ENCODE measurements around the gene FNDC1.

The FNDC1 gene

DNA sequence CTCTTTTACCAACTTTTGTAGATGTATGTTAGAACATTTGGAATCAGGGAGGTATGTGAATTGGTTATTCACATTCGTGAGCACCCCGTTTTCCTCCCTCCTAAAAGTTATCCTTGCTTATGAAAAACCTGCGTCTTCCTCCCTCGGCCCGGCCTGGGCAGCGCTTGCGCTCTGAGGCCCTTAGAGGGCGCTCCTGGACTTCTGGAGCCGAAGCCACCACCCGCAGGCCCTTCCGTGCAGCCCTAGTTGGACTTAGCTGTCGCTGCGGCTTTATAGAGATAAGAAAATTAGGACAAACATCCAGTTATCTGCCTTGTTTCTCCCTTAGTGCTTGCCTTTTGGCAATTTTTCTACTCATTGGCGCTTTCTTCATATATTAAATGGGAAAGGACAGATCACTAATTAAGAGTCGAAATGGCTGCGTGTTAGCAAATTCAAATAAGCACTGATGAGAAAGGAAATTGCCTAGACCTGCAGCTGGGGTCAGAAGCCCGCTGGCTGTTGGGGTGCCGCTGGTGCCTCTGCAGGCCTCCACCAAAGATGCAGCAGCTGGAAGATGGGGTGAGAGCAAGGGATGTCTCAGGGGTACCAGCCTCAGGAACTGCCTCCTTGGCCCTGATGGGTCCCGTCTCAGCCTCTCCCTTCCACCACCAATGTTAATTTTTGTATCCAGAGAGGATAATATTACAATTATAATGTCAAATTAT lies 5.2 kb downstream of the FNDC1 start:
- H3K27ac ChIP-seq (ENCODE audit: low read depth in 2 of 2, low read length in 2 of 2) = no peak overlapping the region
- peaks cover 0 to 5% of the 10 kb centered on the region in 2 donors for H3K4me1 ChIP-seq (ENCODE audit: control insufficient read depth in 2 of 2, insufficient read depth in 2 of 2, low read length in 2 of 2)
- H3K9me3 ChIP-seq (ENCODE audit: control insufficient read depth in 2 of 2, low read length in 2 of 2) = no peaks in the 10 kb centered on the region
- peaks cover 18 to 41% of the 10 kb centered on the region in 2 donors for H3K27me3 ChIP-seq (ENCODE audit: control insufficient read depth in 2 of 2, insufficient read depth in 2 of 2, low read length in 2 of 2)
- H3K36me3 ChIP-seq (ENCODE audit: control insufficient read depth in 2 of 2, insufficient read depth in 2 of 2, low read length in 2 of 2) = no peaks in the 10 kb centered on the region
- no peak overlapping the region for H3K9ac ChIP-seq (ENCODE audit: low read depth in 1 of 2, low read length in 2 of 2)
- no peak overlapping the region for H3K4me3 ChIP-seq (ENCODE audit: low read length in 2 of 2)

DNA sequence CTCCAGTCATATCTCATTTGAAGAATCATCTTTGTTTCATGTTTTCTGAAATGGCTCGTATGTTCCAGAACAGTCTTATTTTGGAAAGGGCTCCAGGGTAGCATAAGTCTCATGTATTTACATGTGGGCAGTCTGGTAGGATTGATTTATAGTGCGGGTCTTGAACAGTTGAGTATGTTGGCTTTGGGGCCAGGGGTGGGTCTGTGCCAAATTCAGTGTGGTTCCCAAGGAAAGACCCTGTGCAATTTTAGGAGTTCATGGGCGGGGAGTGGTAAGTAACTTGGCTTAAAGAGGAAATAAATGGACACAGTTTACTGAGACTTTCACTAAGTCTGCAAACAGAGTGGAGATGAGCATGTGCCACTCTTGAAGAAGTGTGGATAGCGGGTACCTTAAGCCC lies 7.7 kb downstream of the FNDC1 start:
- Histone ChIP-seq H3K27me3 (ENCODE audit: control insufficient read depth in 2 of 2, insufficient read depth in 2 of 2, low read length in 2 of 2) (peaks cover 5 to 21% of the 10 kb centered on the region in 2 donors), H3K36me3 (ENCODE audit: control insufficient read depth in 2 of 2, insufficient read depth in 2 of 2, low read length in 2 of 2) (no peaks in the 10 kb centered on the region), H3K27ac (ENCODE audit: low read depth in 2 of 2, low read length in 2 of 2) (no peak overlapping the region), H3K9ac (ENCODE audit: low read depth in 1 of 2, low read length in 2 of 2) (no peak overlapping the region), H3K4me3 (ENCODE audit: low read length in 2 of 2) (no peak overlapping the region), H3K9me3 (ENCODE audit: control insufficient read depth in 2 of 2, low read length in 2 of 2) (no peaks in the 10 kb centered on the region), H3K4me1 (ENCODE audit: control insufficient read depth in 2 of 2, insufficient read depth in 2 of 2, low read length in 2 of 2) (no peaks in the 10 kb centered on the region)

DNA sequence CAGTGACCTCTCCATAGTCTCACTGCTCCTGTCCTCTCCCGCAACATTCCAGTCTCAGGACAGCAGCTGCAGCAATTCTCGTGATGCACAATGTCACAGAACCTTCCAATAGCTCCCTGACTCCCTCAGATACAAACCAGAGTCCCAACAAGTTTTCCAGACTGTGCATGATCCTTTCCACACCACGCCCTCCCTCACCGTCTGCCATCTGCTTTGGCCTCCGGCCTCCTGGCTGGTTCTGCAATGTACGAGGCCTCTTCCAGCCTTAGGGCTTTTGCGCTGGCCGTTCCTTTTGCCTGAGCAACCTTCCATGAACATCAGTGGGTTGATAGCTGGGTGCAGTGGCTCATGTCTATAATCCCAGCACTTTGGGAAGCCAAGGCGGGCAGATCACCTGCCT lies 9.6 kb downstream of the FNDC1 start:
- no peaks in the 10 kb centered on the region for H3K36me3 ChIP-seq (ENCODE audit: control insufficient read depth in 2 of 2, insufficient read depth in 2 of 2, low read length in 2 of 2)

DNA sequence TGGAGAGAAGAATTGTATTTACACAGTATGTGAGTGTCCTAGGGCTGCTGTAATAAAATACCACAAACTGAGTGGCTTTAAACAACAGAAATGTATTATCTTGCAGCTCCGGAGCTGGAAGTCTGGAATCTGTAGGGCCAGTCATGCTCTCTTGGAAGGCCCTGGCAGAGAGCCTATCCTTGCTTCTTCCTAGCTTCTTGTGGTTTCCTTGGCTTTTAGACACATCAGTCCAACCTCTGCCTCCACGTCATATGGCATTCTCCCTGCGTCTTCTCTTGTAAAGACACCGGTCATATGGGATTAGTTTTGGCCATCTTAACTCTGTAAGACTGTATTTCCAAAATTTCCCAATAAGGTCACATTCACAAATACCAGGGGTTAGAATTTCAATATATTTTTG lies 10.8 kb downstream of the FNDC1 start:
- Histone ChIP-seq H3K27me3 (ENCODE audit: control insufficient read depth in 2 of 2, insufficient read depth in 2 of 2, low read length in 2 of 2) (peaks cover 0 to 2% of the 10 kb centered on the region in 2 donors), H3K4me3 (ENCODE audit: low read length in 2 of 2) (no peak overlapping the region), H3K36me3 (ENCODE audit: control insufficient read depth in 2 of 2, insufficient read depth in 2 of 2, low read length in 2 of 2) (no peaks in the 10 kb centered on the region), H3K27ac (ENCODE audit: low read depth in 2 of 2, low read length in 2 of 2) (no peak overlapping the region), H3K9me3 (ENCODE audit: control insufficient read depth in 2 of 2, low read length in 2 of 2) (no peaks in the 10 kb centered on the region), H3K9ac (ENCODE audit: low read depth in 1 of 2, low read length in 2 of 2) (no peak overlapping the region), H3K4me1 (ENCODE audit: control insufficient read depth in 2 of 2, insufficient read depth in 2 of 2, low read length in 2 of 2) (no peaks in the 10 kb centered on the region)

More for the DNA sequence above, 9.6 kb downstream of the FNDC1 start:
- Histone ChIP-seq H3K9me3 (ENCODE audit: control insufficient read depth in 2 of 2, low read length in 2 of 2) (no peaks in the 10 kb centered on the region), H3K4me3 (ENCODE audit: low read length in 2 of 2) (no peak overlapping the region), H3K27ac (ENCODE audit: low read depth in 2 of 2, low read length in 2 of 2) (no peak overlapping the region), H3K9ac (ENCODE audit: low read depth in 1 of 2, low read length in 2 of 2) (no peak overlapping the region), H3K4me1 (ENCODE audit: control insufficient read depth in 2 of 2, insufficient read depth in 2 of 2, low read length in 2 of 2) (no peaks in the 10 kb centered on the region), H3K27me3 (ENCODE audit: control insufficient read depth in 2 of 2, insufficient read depth in 2 of 2, low read length in 2 of 2) (peaks cover 0 to 10% of the 10 kb centered on the region in 2 donors)

DNA sequence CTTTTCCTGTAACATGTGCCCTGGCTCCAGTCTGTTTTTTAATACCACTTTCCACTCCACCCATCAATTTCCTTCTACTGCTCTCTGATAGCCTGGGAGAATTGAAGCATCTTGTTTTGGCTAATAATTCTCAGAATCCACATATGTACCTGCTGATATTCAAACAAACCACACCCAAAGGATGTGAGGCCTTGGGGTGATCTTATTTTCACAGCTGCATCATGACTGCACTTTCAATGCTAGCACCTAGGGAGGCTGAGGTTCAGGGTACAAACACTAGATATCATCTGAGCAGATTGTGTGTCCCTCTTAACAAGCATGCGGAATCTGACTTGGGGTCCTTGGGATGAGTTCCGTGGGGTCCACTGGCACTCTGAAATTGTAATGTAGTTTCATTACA lies 12.7 kb downstream of the FNDC1 start:
- Histone ChIP-seq H3K27me3 (ENCODE audit: control insufficient read depth in 2 of 2, insufficient read depth in 2 of 2, low read length in 2 of 2) (no peaks in the 10 kb centered on the region), H3K27ac (ENCODE audit: low read depth in 2 of 2, low read length in 2 of 2) (no peak overlapping the region), H3K36me3 (ENCODE audit: control insufficient read depth in 2 of 2, insufficient read depth in 2 of 2, low read length in 2 of 2) (no peaks in the 10 kb centered on the region), H3K4me3 (ENCODE audit: low read length in 2 of 2) (no peak overlapping the region), H3K4me1 (ENCODE audit: control insufficient read depth in 2 of 2, insufficient read depth in 2 of 2, low read length in 2 of 2) (no peaks in the 10 kb centered on the region), H3K9me3 (ENCODE audit: control insufficient read depth in 2 of 2, low read length in 2 of 2) (peaks cover 0 to 2% of the 10 kb centered on the region in 2 donors), H3K9ac (ENCODE audit: low read depth in 1 of 2, low read length in 2 of 2) (no peak overlapping the region)

DNA sequence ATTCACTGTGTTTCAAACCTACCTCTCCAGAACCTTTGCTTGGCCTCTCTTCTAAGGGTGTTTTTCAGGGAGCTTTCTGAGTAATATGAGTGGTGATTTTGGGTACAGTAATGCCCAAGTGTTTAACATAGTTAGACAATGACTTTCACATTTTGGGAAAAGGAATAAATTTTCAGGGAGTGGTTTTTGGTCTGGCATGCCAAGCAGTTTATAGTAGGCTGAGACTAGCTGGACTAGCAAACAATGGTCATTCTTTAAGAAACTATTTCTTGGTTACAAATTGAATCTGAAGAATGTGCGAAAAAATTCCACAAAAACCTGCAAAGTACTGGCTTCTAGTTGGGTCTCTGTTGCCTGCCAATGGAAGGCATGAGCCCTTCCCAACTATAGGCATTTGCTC lies 15.4 kb downstream of the FNDC1 start:
- Histone ChIP-seq H3K27me3 (ENCODE audit: control insufficient read depth in 2 of 2, insufficient read depth in 2 of 2, low read length in 2 of 2) (no peaks in the 10 kb centered on the region), H3K9me3 (ENCODE audit: control insufficient read depth in 2 of 2, low read length in 2 of 2) (peaks cover 0 to 2% of the 10 kb centered on the region in 2 donors), H3K27ac (ENCODE audit: low read depth in 2 of 2, low read length in 2 of 2) (no peak overlapping the region), H3K4me3 (ENCODE audit: low read length in 2 of 2) (no peak overlapping the region), H3K36me3 (ENCODE audit: control insufficient read depth in 2 of 2, insufficient read depth in 2 of 2, low read length in 2 of 2) (no peaks in the 10 kb centered on the region), H3K9ac (ENCODE audit: low read depth in 1 of 2, low read length in 2 of 2) (no peak overlapping the region), H3K4me1 (ENCODE audit: control insufficient read depth in 2 of 2, insufficient read depth in 2 of 2, low read length in 2 of 2) (no peaks in the 10 kb centered on the region)

DNA sequence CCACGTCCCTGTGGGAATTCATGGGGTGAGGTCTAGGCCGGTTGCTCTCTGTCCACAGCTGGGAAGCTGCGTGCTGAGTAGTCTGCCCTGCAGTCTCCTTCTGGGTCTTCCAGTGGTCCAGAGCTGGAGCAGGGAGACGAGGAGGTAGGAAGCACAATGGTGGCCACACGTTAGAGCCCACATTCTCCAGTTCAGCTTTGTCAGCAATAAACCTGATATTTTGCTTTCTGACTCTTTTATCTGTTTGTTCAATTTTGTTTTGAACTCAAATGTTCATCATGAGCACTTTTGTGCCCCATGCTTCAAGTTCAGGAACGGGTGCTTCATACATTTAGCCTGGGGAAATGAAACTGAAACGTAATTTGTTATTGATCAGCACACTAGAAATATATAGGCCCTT lies 21.3 kb downstream of the FNDC1 start:
- Histone ChIP-seq H3K27ac (ENCODE audit: low read depth in 2 of 2, low read length in 2 of 2) (no peak overlapping the region), H3K9me3 (ENCODE audit: control insufficient read depth in 2 of 2, low read length in 2 of 2) (peaks cover 0 to 2% of the 10 kb centered on the region in 2 donors), H3K4me1 (ENCODE audit: control insufficient read depth in 2 of 2, insufficient read depth in 2 of 2, low read length in 2 of 2) (no peaks in the 10 kb centered on the region), H3K4me3 (ENCODE audit: low read length in 2 of 2) (no peak overlapping the region), H3K27me3 (ENCODE audit: control insufficient read depth in 2 of 2, insufficient read depth in 2 of 2, low read length in 2 of 2) (no peaks in the 10 kb centered on the region), H3K9ac (ENCODE audit: low read depth in 1 of 2, low read length in 2 of 2) (no peak overlapping the region), H3K36me3 (ENCODE audit: control insufficient read depth in 2 of 2, insufficient read depth in 2 of 2, low read length in 2 of 2) (no peaks in the 10 kb centered on the region)

DNA sequence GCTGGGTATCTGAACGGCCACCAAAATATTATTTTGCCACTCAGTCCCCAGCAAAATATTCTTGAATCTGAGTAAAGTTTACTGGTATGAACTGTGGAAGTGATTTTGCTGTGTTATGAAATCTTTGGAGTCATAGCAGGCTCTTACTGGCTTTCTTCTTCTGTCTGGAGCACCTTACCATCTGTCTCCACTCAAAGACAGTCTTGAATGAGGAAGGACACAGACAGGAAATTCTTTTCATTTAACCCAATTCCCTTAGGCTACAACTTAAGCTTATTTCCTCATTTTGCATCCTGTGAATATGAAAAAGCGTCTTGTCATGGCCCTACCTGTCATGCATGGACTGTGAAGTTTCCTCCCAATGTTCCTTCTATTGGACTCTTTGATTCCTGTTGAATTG lies 24.7 kb downstream of the FNDC1 start:
- Histone ChIP-seq H3K27me3 (ENCODE audit: control insufficient read depth in 2 of 2, insufficient read depth in 2 of 2, low read length in 2 of 2) (no peaks in the 10 kb centered on the region), H3K36me3 (ENCODE audit: control insufficient read depth in 2 of 2, insufficient read depth in 2 of 2, low read length in 2 of 2) (no peaks in the 10 kb centered on the region), H3K9ac (ENCODE audit: low read depth in 1 of 2, low read length in 2 of 2) (no peak overlapping the region)

DNA sequence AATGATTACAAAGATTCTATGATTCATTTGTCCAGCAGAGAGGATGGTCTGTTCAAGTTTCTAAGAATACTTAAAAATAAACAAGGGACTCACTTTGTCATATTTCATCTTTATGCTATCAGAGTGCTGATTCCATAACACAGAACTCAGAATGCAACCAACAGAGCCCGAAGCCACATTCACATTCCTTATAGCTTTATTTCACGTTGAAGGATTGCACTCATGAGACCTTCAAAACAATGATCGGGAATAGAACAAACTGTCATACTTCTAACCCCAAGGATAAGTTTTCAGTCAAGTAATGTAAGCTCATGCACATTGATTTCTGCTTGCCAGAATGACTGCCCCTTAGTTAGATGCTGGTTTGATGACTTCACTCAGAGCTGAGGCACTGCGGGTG lies 25.2 kb downstream of the FNDC1 start:
- H3K4me3 ChIP-seq (ENCODE audit: low read length in 2 of 2) = no peak overlapping the region
- H3K27ac ChIP-seq (ENCODE audit: low read depth in 2 of 2, low read length in 2 of 2) = no peak overlapping the region
- no peaks in the 10 kb centered on the region for H3K36me3 ChIP-seq (ENCODE audit: control insufficient read depth in 2 of 2, insufficient read depth in 2 of 2, low read length in 2 of 2)
- no peak overlapping the region for H3K9ac ChIP-seq (ENCODE audit: low read depth in 1 of 2, low read length in 2 of 2)
- no peaks in the 10 kb centered on the region for H3K9me3 ChIP-seq (ENCODE audit: control insufficient read depth in 2 of 2, low read length in 2 of 2)
- H3K4me1 ChIP-seq (ENCODE audit: control insufficient read depth in 2 of 2, insufficient read depth in 2 of 2, low read length in 2 of 2) = no peaks in the 10 kb centered on the region
- H3K27me3 ChIP-seq (ENCODE audit: control insufficient read depth in 2 of 2, insufficient read depth in 2 of 2, low read length in 2 of 2) = no peaks in the 10 kb centered on the region

More for the DNA sequence above, 24.7 kb downstream of the FNDC1 start:
- no peaks in the 10 kb centered on the region for H3K4me1 ChIP-seq (ENCODE audit: control insufficient read depth in 2 of 2, insufficient read depth in 2 of 2, low read length in 2 of 2)
- no peaks in the 10 kb centered on the region for H3K9me3 ChIP-seq (ENCODE audit: control insufficient read depth in 2 of 2, low read length in 2 of 2)
- H3K27ac ChIP-seq (ENCODE audit: low read depth in 2 of 2, low read length in 2 of 2) = no peak overlapping the region
- H3K4me3 ChIP-seq (ENCODE audit: low read length in 2 of 2) = no peak overlapping the region

DNA sequence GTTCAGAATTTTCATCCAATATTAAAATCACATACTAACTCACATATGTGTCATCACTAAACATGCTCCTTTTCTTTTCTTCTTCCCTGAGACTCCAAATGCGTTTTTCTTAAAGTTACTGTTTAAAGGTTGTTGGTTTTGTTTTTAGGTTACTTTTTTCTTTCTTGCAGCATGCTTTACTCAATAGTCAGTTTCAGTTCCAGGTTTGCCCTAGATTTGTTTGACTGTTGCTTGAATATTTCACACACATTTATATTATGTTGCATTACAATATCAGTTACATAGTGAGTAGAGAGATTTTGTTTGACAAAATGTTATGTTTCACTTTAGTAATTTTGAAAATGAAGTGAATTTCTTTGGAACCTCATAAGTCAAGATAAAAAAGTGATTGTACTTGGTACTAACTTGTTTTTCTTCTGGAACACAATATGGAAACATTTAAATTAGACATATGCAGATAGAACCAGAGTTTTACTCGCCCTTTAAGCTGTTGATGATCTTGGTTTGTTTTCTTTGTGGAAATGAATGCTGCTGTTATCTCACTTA lies 27.3 kb downstream of the FNDC1 start:
- Histone ChIP-seq H3K27ac (ENCODE audit: low read depth in 2 of 2, low read length in 2 of 2) (no peak overlapping the region), H3K9me3 (ENCODE audit: control insufficient read depth in 2 of 2, low read length in 2 of 2) (no peaks in the 10 kb centered on the region), H3K4me3 (ENCODE audit: low read length in 2 of 2) (no peak overlapping the region), H3K27me3 (ENCODE audit: control insufficient read depth in 2 of 2, insufficient read depth in 2 of 2, low read length in 2 of 2) (no peaks in the 10 kb centered on the region), H3K4me1 (ENCODE audit: control insufficient read depth in 2 of 2, insufficient read depth in 2 of 2, low read length in 2 of 2) (no peaks in the 10 kb centered on the region), H3K36me3 (ENCODE audit: control insufficient read depth in 2 of 2, insufficient read depth in 2 of 2, low read length in 2 of 2) (no peaks in the 10 kb centered on the region), H3K9ac (ENCODE audit: low read depth in 1 of 2, low read length in 2 of 2) (no peak overlapping the region)

All from mucosa of rectum (tissue), 2 donors.